ENCODE data around the gene C1QTNF2.
"Not testable (repeated sequence)": the region's sequence is repeated elsewhere in the genome, so short reads cannot be mapped to it uniquely, and the experiment has no call there.

Gene C1QTNF2

GRCh38 chr5:160340513-160340912 lies 29.9 kb downstream of the C1QTNF2 start:
- DNase-seq: not testable (repeated sequence)

DNA sequence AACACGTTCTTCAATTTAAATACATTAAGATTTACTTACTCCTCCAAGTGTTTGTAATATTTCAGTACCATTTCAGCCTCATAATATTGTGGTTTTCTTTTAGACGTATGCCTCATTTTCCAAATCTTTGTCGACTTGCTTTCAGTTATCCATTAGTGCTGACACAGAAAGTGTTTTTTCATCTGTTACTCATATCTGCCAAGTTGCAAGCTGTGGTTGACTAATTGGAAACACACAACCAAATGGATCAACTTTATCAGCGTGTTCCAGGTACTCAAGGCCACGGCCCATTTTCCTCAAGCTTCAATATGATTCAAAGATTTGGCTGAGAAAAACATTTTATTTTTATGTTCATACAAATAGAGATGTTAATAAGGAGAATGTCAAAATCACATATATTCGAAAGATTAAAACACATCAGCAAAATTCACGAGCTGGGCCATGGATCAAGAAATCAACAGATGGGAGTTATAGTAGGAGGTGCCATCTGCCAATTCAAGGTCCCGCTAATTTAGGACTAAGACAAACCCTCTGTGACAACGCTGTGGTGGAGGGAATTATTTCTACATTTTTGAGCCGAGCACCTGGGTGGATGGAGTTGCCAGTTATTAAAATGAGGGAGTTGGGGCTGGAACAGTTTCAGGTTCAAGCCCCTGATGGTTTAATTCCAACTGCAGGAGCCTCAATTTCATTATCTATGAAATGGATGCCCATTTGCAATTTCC lies 30.9 kb downstream of the C1QTNF2 start:
- DNase-seq: no peak

DNA sequence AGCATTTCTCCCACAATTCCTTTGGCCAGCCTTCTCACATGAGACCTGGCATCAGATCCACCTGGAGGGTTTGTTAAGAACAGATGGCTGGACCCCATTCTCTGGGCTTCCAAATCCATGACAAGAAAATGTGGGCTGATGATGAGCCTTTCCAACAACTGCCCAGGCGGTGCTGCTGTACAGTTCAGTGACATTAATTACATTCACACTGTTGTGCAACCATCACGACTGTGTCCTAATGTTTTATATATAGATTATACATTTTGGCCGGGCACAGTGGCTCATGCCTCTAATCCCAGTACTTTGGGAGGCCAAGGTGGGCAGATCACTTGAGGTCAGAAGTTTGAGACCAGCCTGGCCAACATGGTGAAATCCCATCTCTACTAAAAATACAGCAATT lies 35.7 kb downstream of the C1QTNF2 start:
- not testable (repeated sequence) for DNase-seq

GRCh38 chr5:160333721-160334120 lies 36.7 kb downstream of the C1QTNF2 start:
- DNase-seq: no peak

GRCh38 chr5:160330212-160330611 lies 40.2 kb downstream of the C1QTNF2 start:
- no peak for DNase-seq

- no peak for DNase-seq
Observed at GRCh38 chr5:160327818-160328217, 42.6 kb downstream of the C1QTNF2 start.

DNA sequence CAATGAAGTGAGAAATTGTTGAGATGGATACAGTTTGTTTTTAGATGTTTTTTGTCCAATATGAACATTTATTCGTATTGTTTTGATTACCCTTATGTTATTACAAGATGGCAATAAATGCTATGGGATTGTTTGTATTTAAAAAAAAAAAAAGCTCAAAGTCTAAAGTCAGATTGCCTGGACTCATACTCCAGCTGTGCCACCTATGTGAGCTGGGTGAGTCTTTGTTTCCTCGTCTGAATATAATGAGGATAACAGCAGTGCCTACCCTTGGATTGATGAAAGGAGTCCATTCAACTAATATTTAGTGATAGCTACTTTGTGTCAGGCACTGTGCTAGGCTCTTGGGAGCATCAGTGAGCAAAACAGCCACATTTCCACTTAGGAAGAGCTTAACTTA lies 43.4 kb downstream of the C1QTNF2 start:
- DNase-seq: no peak

DNA sequence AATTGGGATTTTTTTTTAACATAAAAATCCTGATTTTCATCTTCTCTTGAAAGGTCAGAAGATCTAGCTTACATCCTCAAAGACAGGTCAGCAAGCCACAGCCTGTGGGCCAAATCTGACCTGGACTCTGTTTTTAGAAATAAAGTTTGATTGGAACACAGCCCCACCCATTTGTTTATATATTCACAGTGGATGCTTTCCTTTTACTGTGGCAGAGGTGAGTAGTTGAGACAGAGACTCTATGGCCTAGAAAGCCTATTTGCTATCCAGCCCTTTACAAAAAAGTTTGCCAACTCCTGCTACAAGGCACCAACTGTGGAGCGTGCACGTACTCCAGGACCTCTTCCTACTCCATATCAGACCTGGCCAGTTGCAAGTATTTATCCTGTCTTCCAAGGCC lies 44.7 kb downstream of the C1QTNF2 start:
- DNase-seq: no peak

DNA sequence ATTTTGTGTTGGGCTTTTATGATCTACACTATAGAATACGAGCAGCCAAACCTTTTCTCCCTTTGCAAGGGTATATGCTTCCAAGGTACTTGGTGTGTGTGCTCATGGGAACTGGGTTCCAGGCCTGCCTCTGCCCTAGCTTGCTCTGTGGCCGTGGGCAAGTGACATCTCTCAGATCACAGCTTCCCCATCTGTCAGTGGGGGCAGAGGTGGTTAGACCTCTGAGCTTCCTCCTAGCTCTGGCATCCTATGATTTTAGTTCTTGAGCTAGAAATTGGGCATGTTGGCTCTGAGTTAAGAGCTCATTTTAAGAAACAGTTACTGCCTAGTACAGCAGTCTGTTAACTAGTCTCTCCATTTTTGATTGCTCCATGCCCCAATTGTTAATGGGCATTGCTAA lies 45.5 kb downstream of the C1QTNF2 start:
- no peak for DNase-seq

DNA sequence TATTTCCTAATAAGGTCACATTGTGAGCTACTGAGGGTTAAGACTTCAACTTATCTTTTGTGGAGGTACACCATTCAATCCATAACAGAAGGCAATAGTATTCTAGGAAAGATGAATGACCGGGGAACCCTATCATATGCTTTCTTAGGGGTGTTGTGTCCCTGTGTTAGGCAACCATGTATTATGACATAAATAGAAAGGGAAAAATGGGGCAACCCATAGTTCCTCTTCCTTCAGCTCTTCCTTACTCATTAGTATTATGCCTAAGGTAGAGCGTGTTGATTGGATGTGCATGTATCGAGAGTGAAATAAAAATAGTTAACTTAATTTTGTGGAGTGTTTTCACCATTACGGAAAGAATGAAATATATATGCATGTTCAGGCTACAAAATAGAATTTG lies 52.0 kb downstream of the C1QTNF2 start:
- no peak for DNase-seq

DNA sequence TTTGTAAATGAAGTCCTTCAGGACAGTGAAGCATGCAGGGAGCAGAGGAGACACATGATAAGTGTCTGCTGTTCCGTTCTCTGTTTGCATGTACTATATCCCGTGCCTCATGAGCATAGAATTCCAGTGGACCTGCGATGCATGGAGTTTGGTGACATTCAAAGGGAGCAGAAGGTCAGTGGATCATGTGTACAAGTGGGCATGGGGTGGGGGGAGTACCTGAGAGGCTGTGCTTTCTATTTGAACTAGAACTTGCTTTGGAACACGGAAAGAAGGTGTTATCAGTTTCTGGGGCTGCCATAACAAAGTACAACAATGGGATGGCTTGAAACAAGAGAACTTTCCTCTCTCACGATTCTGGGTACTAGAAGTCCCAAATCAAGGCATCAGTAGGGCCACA lies 53.0 kb downstream of the C1QTNF2 start:
- no peak for DNase-seq

DNA sequence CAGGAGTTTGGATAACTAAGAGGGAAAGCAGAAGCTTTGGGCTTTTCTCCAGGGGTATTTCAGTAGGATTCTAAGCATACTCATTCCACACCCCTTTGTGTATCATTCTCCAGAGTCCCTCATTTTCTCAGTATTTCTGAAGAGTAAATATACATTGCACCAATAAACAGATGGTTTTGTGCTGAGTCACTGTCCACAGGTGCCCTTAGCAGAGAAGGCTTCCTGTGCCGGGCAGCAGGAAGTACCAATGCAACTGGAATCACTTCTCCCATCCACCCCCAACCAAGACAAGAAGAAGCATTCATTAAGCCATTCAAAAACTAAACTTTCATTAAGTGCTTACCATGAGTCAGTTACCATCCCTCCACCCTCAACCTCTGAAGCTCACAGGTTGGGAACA lies 54.5 kb downstream of the C1QTNF2 start:
- no peak for DNase-seq

DNA sequence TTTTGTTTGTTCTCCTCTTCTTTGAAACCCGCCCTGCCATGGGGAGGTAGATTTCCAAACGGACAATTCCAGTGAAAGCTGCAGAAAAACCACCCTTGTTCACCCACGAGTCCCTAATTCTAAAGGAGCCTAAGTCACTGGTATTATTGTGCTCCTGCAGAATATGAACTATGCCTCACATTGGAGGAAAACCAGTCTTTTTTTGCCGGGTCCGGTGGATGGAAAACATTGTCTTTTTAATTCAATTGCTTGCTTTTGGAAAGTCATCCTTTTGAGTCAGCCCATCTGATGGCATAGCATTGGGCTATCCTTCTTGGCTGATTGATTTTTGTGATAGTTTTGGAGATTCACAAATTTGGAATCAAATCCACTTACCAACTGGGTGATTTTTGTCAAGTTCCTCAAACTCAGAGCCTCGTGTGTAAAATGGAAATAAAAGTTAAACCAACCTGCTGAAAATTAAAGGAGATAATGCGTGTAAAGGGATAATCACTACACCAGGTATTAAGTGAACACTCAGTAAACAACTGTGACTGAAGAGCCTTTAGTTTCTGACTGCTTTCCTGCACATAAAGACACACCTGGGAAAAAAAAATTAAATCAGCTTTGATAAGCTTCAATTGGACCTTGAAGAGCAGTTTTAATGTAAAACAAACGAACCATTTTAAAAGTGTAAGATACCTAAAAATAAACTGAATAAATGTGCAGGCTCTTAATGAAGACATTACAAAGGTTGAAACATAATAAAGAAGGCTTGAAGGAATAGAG lies 57.3 kb downstream of the C1QTNF2 start:
- no peak for DNase-seq

- no peak for DNase-seq
Observed at GRCh38 chr5:160312134-160312959, 58.1 kb downstream of the C1QTNF2 start, which contains the start of gene CCNJL. TSS of gene CCNJL (minus strand) at chr5:160312564. CDS start at chr5:160311923, 641 bp downstream.

DNA sequence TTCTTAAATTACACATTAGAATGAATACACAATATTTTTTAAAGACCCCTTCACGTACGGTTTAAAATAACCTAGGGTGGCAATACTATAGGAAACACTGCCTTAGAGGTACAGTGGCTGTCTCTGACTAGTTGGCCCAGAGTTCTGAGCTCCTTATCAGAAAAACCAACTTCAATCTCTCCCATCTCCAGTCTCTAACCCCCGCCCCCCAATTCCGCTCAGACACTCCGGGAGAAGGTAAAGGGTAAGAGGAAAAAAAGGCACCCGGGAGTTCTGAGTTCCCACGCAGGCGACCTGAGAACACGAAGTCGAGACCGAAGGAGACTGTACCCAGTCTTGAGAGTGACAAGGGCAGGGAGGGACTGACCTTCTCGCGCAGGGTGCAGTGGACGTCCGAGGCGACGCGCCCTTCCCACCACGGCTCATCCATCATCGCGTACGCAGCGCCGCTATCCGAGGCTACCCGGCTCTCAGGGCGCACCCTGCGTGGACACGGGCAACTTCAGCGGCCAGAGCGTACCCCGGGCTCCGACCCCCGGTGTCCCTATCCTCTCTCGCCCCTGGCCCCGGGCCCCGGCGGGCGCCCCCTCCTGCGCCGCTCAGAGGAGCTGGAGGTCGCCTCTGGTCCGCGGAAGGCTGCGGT lies 58.8 kb downstream of the C1QTNF2 start:
- DNase-seq: no peak

DNA sequence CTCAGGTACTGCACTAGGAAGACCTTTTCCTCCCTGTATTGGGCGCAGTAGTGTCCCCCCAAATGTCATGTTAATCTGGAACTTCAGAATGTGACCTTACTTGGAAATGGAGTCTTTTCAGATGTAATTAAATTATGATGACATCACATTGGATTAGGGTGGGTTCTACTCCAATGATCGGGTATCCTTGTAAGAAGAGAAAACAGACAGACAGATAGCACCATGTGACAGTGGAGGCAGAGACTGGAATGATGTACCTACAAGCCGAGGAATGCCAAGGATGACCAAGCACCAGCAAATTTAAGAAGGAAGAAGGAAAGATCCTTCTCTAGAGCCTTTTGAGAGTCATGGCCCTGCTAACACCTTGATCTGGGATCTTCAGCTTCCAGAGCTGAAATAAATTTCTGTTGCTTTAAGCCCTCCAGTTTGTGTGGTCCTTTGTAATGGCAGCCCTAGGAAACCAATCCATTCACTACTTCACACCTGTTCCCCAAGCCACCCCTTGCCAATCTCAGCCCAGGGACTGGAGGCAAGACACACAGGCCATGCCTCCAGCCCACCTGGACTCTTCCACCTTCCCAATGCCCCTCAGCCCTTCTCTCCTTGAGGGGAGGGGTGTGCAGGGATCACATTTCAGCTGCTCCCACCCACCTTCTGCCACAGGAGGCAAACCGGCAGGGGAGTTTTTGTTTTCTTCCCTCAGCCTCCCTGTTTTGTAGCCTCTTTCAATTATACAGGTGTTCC lies 59.7 kb downstream of the C1QTNF2 start:
- DNase-seq: no peak

DNA sequence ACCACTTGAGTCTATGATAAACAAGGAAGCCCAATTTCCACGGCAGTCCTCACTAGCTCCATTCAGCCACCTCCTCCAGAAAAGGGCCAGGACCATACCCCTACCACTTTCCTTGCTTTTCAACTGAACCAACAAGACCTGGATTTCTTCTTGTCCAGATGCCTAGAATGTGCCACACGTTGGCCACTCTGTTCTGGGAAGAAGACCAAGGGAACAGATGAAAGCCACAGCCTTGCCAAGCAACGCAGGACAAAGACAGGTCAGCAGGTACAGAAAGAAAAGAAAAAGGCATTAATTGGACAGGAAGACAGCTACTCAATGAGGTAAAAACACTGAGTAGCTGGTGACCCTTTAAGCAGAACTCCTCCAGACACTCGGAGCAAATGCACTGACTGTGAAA lies 60.3 kb downstream of the C1QTNF2 start:
- DNase-seq: no peak

- no peak for DNase-seq
Observed at GRCh38 chr5:160306696-160307095, 63.7 kb downstream of the C1QTNF2 start.

DNA sequence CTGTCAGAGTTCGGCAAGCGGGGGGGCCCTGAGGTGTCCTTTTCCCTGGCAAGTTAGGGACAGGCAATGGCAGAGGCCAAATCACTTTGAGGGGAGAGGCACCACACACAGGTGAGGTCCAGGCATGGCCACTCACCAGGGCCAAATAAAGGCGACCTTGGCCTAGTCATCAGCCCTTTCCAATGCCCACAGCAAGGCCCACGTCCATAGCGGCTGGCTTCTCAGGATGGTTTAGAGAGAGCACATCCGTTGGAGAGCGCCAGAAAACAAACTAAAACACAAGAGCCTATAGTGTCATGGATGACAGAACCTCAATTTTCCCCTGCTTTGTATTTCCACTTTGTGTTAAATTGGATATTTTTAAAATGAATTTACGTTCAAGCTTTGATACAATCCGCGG lies 65.1 kb downstream of the C1QTNF2 start:
- DNase-seq: no peak

DNA sequence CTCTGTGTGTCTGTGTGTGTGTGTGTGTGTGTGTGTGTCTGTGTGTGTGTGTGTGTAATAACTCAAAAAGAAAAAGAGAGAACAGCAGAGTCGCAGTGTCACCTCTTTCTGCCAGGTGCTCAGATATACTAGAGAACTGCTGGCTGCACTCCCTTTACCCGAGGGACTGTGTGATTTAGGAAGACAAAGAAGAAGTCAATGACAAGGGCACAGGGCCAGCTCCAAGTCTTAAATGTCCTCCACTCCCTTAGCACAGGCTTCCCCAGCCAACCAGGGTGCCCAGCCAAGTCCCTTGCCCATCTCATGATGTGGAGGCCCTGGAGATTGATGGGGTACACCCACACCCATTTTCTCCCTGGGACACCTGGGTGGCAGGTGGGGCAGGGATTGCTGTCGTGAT lies 66.7 kb downstream of the C1QTNF2 start:
- no peak for DNase-seq

- no peak for DNase-seq
Observed at GRCh38 chr5:160298189-160298588, 72.2 kb downstream of the C1QTNF2 start.

DNA sequence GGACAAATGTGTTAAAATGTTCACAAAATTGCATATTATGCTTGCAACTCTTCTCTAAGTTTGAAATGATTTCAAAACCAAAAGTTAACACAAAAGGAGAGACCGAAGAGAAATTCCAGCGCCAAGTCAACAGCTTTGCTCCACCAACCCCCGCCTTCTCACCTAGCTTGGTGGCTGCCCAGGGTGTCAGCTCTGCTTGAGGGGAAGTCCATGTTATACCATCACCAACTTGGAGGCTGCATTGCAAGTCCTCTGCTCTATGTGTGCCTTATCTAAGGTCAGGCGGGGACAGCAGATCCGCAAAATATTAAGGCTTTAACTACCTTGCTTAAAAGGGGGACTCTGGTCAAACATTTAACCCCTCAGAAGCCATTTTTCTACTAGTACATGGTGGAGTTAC lies 72.7 kb downstream of the C1QTNF2 start:
- no peak for DNase-seq

Measured in GOT3 (cell line).